K562 (cell line): ENCODE data around the gene BAHD1. TPM values are rescaled to one million over a fixed set of nuclear protein-coding genes. Genes with fewer than 3 reads are reported as not detected.

ENCODE experiments used
- ATAC-seq: fragments of 200-7000 bp; cut with Tn5 transposase; 3 replicates; pipeline ENCODE4 v1.9.1; 2020; ENCODE audit warnings: moderate library complexity
- BruUV-seq: library from RNA; stranded (reverse); fragments of 400-500 nt; replicated peaks from 2 replicates; lab custom pipeline; 2021; lab: Mats Ljungman, UMichigan
- CTCF ChIA-PET: fragments of 300-600 bp; formaldehyde crosslinking; extraction: SDS; loops from one replicate; lab custom pipeline; 2021; ENCODE audit warnings: low intra/inter-chr PET ratio; lab: Yijun Ruan, JAX
- POLR2A ChIA-PET: fragments of 300-600, 350-650 bp; sonication (Branson Sonifier 250); formaldehyde crosslinking; extraction: SDS; loops from one replicate; lab custom pipeline; 2021; ENCODE audit warnings: antibody characterized with exemption, inconsistent platforms; lab: Yijun Ruan, JAX
- DNase-seq, 4 experiments: peaks; one replicate each; pipeline versions ENCODE4 v3.0.0 to v3.0.0-alpha.2; 2011 to 2018; ENCODE audit warnings: low spot score in 3 of 4, mixed read lengths in 3 of 4; ENCODE audit errors: extremely low read depth in 1 of 4
- FAIRE-seq: peaks from 2 replicates; lab custom pipeline; 2011; peaks lifted over from hg19 to GRCh38; lab: Jason Lieb, UNC
- H2AFZ ChIP-seq: 2 replicates; pipeline ENCODE4 v1.6.0; 2011; ENCODE audit warnings: low read depth, low read length, control low read depth, inconsistent platforms
- H3K27ac ChIP-seq: fragments of 200-600 bp; 3 replicates; pipeline ENCODE4 v1.8.0; 2011; ENCODE audit warnings: low read depth, mild to moderate bottlenecking, control low read depth, inconsistent platforms, low read length, moderate library complexity, mixed read lengths; ENCODE audit errors: extremely low read depth
- H3K27me3 ChIP-seq, 2 experiments: fragments of 300-600 bp in 1 of 2; 2 replicates in 1 of 2; 3 replicates in 1 of 2; pipeline versions ENCODE4 v1.6.0 to v1.8.0; 2011; ENCODE audit warnings: inconsistent platforms in 2 of 2, low read length in 2 of 2, mild to moderate bottlenecking in 1 of 2, mixed read lengths in 1 of 2, moderate library complexity in 1 of 2; ENCODE audit not compliant: control insufficient read depth in 2 of 2, insufficient read depth in 2 of 2
- H3K36me3 ChIP-seq: fragments of 300-600 bp; 3 replicates; pipeline ENCODE4 v1.8.0; 2011; ENCODE audit warnings: mild to moderate bottlenecking, low read length, inconsistent platforms; ENCODE audit not compliant: control insufficient read depth, insufficient read depth
- H3K4me1 ChIP-seq, 2 experiments: fragments of 200-600 bp in 1 of 2; replicated peaks in 1 of 2; 2 replicates in 1 of 2; 3 replicates in 1 of 2; pipeline versions ENCODE4 v1.5.1 to v1.8.0; 2011; ENCODE audit warnings: inconsistent platforms in 2 of 2, low read length in 2 of 2, mild to moderate bottlenecking in 1 of 2, mixed read lengths in 1 of 2, moderate library complexity in 1 of 2; ENCODE audit not compliant: control insufficient read depth in 2 of 2, insufficient read depth in 2 of 2
- H3K4me2 ChIP-seq: 2 replicates; pipeline ENCODE4 v1.6.1; 2011; ENCODE audit warnings: low read length, control low read depth, inconsistent platforms, mixed read lengths; ENCODE audit not compliant: insufficient read depth
- H3K4me3 ChIP-seq: fragments of 200-600 bp; sonication (generic), shearing (Covaris generic); 2 replicates; pipeline ENCODE4 v1.5.1; 2016; ENCODE audit warnings: control low read depth, inconsistent platforms
- H3K79me2 ChIP-seq: fragments of 200-600 bp; 3 replicates; pipeline ENCODE4 v1.8.0; 2011; ENCODE audit warnings: low read length, inconsistent platforms; ENCODE audit not compliant: control insufficient read depth, insufficient read depth
- H3K9ac ChIP-seq, 2 experiments: 2 replicates each; pipeline versions ENCODE4 v1.6.0 to v1.6.1; 2011; ENCODE audit warnings: low read depth in 2 of 2, low read length in 2 of 2, control low read depth in 1 of 2, inconsistent platforms in 1 of 2, mild to moderate bottlenecking in 1 of 2, mixed read lengths in 1 of 2; ENCODE audit not compliant: insufficient read depth in 1 of 2
- H3K9me1 ChIP-seq: one replicate; pipeline ENCODE4 v1.6.0; 2011; ENCODE audit warnings: inconsistent platforms, mild to moderate bottlenecking, low read length, moderate library complexity; ENCODE audit not compliant: control insufficient read depth, insufficient read depth
- H3K9me3 ChIP-seq: replicated peaks from 2 replicates; pipeline ENCODE4 v1.5.1; 2011; ENCODE audit warnings: low read depth, low read length, inconsistent platforms; ENCODE audit not compliant: control insufficient read depth, insufficient read depth
- H4K20me1 ChIP-seq: replicated peaks from 2 replicates; pipeline ENCODE4 v1.6.1; 2011; ENCODE audit warnings: low read length, inconsistent platforms, mixed read lengths; ENCODE audit not compliant: control insufficient read depth, insufficient read depth
- ILF3 ChIP-seq: fragments of 450-650 bp; IDR thresholded peaks from 2 replicates; pipeline ENCODE4 v1.6.1; 2018; ENCODE audit warnings: antibody characterized with exemption, mild to moderate bottlenecking, moderate library complexity, borderline replicate concordance
- ZBTB5 ChIP-seq: fragments of 450-650 bp; IDR thresholded peaks from 2 replicates; pipeline ENCODE4 v1.6.1; 2017; ENCODE audit warnings: antibody characterized with exemption
- ZC3H8 ChIP-seq: fragments of 450-650 bp; IDR thresholded peaks from 2 replicates; pipeline ENCODE4 v1.6.1; 2017
- ZNF12 ChIP-seq: sonication (generic); formaldehyde crosslinking; IDR thresholded peaks from 2 replicates; pipeline ENCODE4 v1.4.0; 2020; ENCODE audit warnings: mild to moderate bottlenecking, missing genetic modification reagents
- ZNF77 ChIP-seq: fragments of 250-450 bp; sonication (Bioruptor Pico); IDR thresholded peaks from 2 replicates; pipeline ENCODE4 v1.5.0; 2020
- WGBS: fragments of 100-300 bp; shearing (Covaris generic); methylation state at CpG from one replicate; pipeline ENCODE4 v1.1.6; 2016; ENCODE audit warnings: low coverage, mixed read lengths; ENCODE audit not compliant: insufficient coverage; ENCODE audit errors: missing lambda C conversion rate; 5-methylcytosine and 5-hydroxymethylcytosine counted together
- in situ Hi-C: fragments of 300-500 bp; cut with MboI; formaldehyde crosslinking; loops from 4 replicates; pipeline ENCODE4 v1.15.0; 2018; ENCODE audit warnings: inconsistent platforms, mixed read lengths
- intact Hi-C: fragments of 100-400 bp; cut with micrococcal nuclease; formaldehyde crosslinking; loops from 2 replicates; pipeline ENCODE4 v1.14.2; 2022
- polyA plus RNA-seq, 8 experiments: library from polyadenylated mRNA; depleted of rRNA in 4 of 8; stranded (reverse) in 5 of 8; unstranded in 3 of 8; fragments of >200 nt; fragmentation: Nextera tagmentation in 2 of 8; fragmentation: Illumina TruSeq in 1 of 8; extraction: Ambion mirVana in 2 of 8; extraction: Trizol in 1 of 8; gene quantifications; 2 replicates each; pipeline versions ENCODE4 v1.2.1 to v1.2.3, GENCODE V29; 2011 to 2014; ENCODE audit warnings: inconsistent platforms in 1 of 8, missing spikeins in 1 of 8
- total RNA-seq, 7 experiments: library from RNA; depleted of rRNA in 6 of 7; stranded (reverse); fragments of >200 nt in 6 of 7; fragmentation: Illumina TruSeq in 2 of 7; extraction: Trizol in 2 of 7; gene quantifications; 2 replicates each; pipeline versions ENCODE4 v1.2.1 to v1.2.3, GENCODE V29; 2011 to 2021; ENCODE audit warnings: low replicate concordance in 1 of 7

BAHD1 gene
- total and polyA plus RNA-seq, 9 of the 15 experiments (the other 6 are each of a cell fraction or from before 2014, with no cell fraction given): 0.55 to 38.5 (median 11.5) TPM

GRCh38 chr15:40487816-40488682 is 47.3 kb downstream of the BAHD1 start:
- Histone ChIP-seq H3K4me3 (no peak overlapping the region), H4K20me1 (no peaks in the 10 kb centered on the region), H3K27ac (no peak overlapping the region), H3K9me3 (no peaks in the 10 kb centered on the region; the same call in 1 of the 2 replicates), H3K9ac (no peak overlapping the region), H3K27me3 (no peaks in the 10 kb centered on the region), H2AFZ (no peak overlapping the region), H3K79me2 (no peaks in the 10 kb centered on the region), H3K4me1 (peaks cover 0 to 3% of the 10 kb centered on the region in 2 experiments; a peak in 3 of 5 replicates), H3K4me2 (no peak overlapping the region), H3K9me1 (no peaks in the 10 kb centered on the region), H3K36me3 (no peaks in the 10 kb centered on the region)
- no peak for DNase-seq
- ChIA-PET POLR2A (interaction anchor here (0.6 kb wide), 2 partner anchors 10 to 200 kb away, joined by 3 read pairs; no protein-coding TSS in a partner anchor), CTCF (interaction anchor here (0.7 kb wide), 1 partner anchor 43 kb away, joined by 3 read pairs; no protein-coding TSS in a partner anchor)
- intact Hi-C loops: no loop called here
- 83% methylated on average over 24 of the region's 35 CpGs for WGBS
- TF ChIP-seq ZBTB5 (no peak), ILF3 (no peak), ZC3H8 (no peak), ZNF12 (CRISPR knock-in tag) (no peak), ZNF77 (CRISPR knock-in tag) (no peak)
- ATAC-seq: no peak
- FAIRE-seq: no peak
- in situ Hi-C loops: no loop called here
- BruUV-seq: no TSS peak
